ENCODE results near the gene RASGRP4. TPM values are rescaled to one million over a fixed set of nuclear protein-coding genes. Genes with fewer than 3 reads are reported as not detected.

Gene RASGRP4
- polyA plus RNA-seq, 3 donors from 2014 or later: 0.20 to 0.78 TPM; not detected in 1

- H3K27ac Mint-ChIP-seq: peak within 1 kb of the TSS in 5 of 6 donors; percentile 77 to 89 (median 80)
- H3K4me3 Mint-ChIP-seq: peak within 1 kb of the TSS; percentile 91 to 96 (median 93)
- peaks cover 4 to 14% (median 7%) of the 10 kb centered on the region in 3 donors for H3K36me3 Mint-ChIP-seq
- H3K4me1 Mint-ChIP-seq: peaks cover 14 to 21% of the 10 kb centered on the region in 2 donors
- H3K9me3 Mint-ChIP-seq: peaks cover 0 to 3% (median 0%) of the 10 kb centered on the region in 6 donors
- H3K27me3 Mint-ChIP-seq (ENCODE audit: low read depth in 3 of 3): peaks cover 6 to 15% (median 10%) of the 10 kb centered on the region in 3 donors
- DNase-seq: peak; percentile 66 to 76 (median 70)
These were observed 38.3 kb downstream of the RASGRP4 start, which contains the start of gene GGN for GRCh38 chr19:38387550-38388348. TSS of gene GGN (minus strand) at chr19:38388034. CDS start at chr19:38387261, 773 bp downstream.

GRCh38 chr19:38386971-38387549 is 39.0 kb downstream of the RASGRP4 start:
- DNase-seq: no peak
- H3K4me1 Mint-ChIP-seq: peaks cover 14 to 21% of the 10 kb centered on the region in 2 donors
- peak overlapping the region in 4 of 6 donors; percentile 58 to 83 (median 76) for H3K27ac Mint-ChIP-seq
- H3K36me3 Mint-ChIP-seq: peaks cover 7 to 19% (median 10%) of the 10 kb centered on the region in 3 donors
- H3K9me3 Mint-ChIP-seq: peaks cover 0 to 3% (median 0%) of the 10 kb centered on the region in 6 donors
- peak overlapping the region; percentile 91 to 96 (median 93) for H3K4me3 Mint-ChIP-seq
- peaks cover 6 to 15% (median 10%) of the 10 kb centered on the region in 3 donors for H3K27me3 Mint-ChIP-seq (ENCODE audit: low read depth in 3 of 3)

GRCh38 chr19:38386300-38386970 is 39.6 kb downstream of the RASGRP4 start:
- Mint-ChIP-seq H3K27me3 (ENCODE audit: low read depth in 3 of 3) (peaks cover 6 to 15% (median 10%) of the 10 kb centered on the region in 3 donors), H3K4me3 (no peak overlapping the region), H3K27ac (no peak overlapping the region), H3K4me1 (peaks cover 14 to 21% of the 10 kb centered on the region in 2 donors), H3K36me3 (peaks cover 14 to 25% (median 16%) of the 10 kb centered on the region in 3 donors), H3K9me3 (peaks cover 0 to 3% (median 0%) of the 10 kb centered on the region in 6 donors)
- DNase-seq: no peak

GRCh38 chr19:38385804-38386257 is 40.2 kb downstream of the RASGRP4 start:
- DNase-seq: no peak
- peaks cover 16 to 31% (median 20%) of the 10 kb centered on the region in 3 donors for H3K36me3 Mint-ChIP-seq
- H3K4me3 Mint-ChIP-seq: peak overlapping the region in 1 of 5 donors; percentile 13

GRCh38 chr19:38385057-38385803 is 40.8 kb downstream of the RASGRP4 start:
- Mint-ChIP-seq H3K36me3 (peaks cover 16 to 36% (median 21%) of the 10 kb centered on the region in 3 donors), H3K27me3 (ENCODE audit: low read depth in 3 of 3) (peaks cover 7 to 15% (median 10%) of the 10 kb centered on the region in 3 donors), H3K4me3 (peak overlapping the region in 4 of 5 donors; percentile 29 to 46 (median 42)), H3K9me3 (peaks cover 0 to 2% (median 0%) of the 10 kb centered on the region in 6 donors), H3K27ac (no peak overlapping the region), H3K4me1 (peaks cover 14 to 21% of the 10 kb centered on the region in 2 donors)
- DNase-seq: no peak

More at GRCh38 chr19:38385804-38386257, 40.2 kb downstream of the RASGRP4 start:
- peaks cover 0 to 2% (median 0%) of the 10 kb centered on the region in 6 donors for H3K9me3 Mint-ChIP-seq
- no peak overlapping the region for H3K27ac Mint-ChIP-seq
- peaks cover 6 to 15% (median 10%) of the 10 kb centered on the region in 3 donors for H3K27me3 Mint-ChIP-seq (ENCODE audit: low read depth in 3 of 3)
- H3K4me1 Mint-ChIP-seq: peaks cover 14 to 21% of the 10 kb centered on the region in 2 donors

- peaks cover 16 to 42% (median 24%) of the 10 kb centered on the region in 3 donors for H3K36me3 Mint-ChIP-seq
- H3K27ac Mint-ChIP-seq: no peak overlapping the region
- H3K27me3 Mint-ChIP-seq (ENCODE audit: low read depth in 3 of 3): peaks cover 8 to 13% (median 9%) of the 10 kb centered on the region in 3 donors
- H3K9me3 Mint-ChIP-seq: peaks cover 0 to 2% (median 0%) of the 10 kb centered on the region in 6 donors
- peaks cover 14 to 21% of the 10 kb centered on the region in 2 donors for H3K4me1 Mint-ChIP-seq
- no peak for DNase-seq
- peak overlapping the region in 1 of 5 donors; percentile 29 for H3K4me3 Mint-ChIP-seq
These were observed 41.6 kb downstream of the RASGRP4 start for GRCh38 chr19:38384209-38385027.

- Mint-ChIP-seq H3K36me3 (peaks cover 19 to 49% (median 26%) of the 10 kb centered on the region in 3 donors), H3K9me3 (peaks cover 0 to 2% (median 0%) of the 10 kb centered on the region in 6 donors), H3K27me3 (ENCODE audit: low read depth in 3 of 3) (peaks cover 8 to 13% (median 8%) of the 10 kb centered on the region in 3 donors), H3K27ac (peak overlapping the region in 1 of 6 donors; percentile 11), H3K4me1 (peaks cover 14 to 19% of the 10 kb centered on the region in 2 donors), H3K4me3 (no peak overlapping the region)
- DNase-seq: no peak
These were observed 42.3 kb downstream of the RASGRP4 start for GRCh38 chr19:38383743-38384142.

GRCh38 chr19:38383184-38383583 is 42.8 kb downstream of the RASGRP4 start:
- Mint-ChIP-seq H3K4me3 (no peak overlapping the region), H3K9me3 (peaks cover 0 to 2% (median 0%) of the 10 kb centered on the region in 6 donors), H3K4me1 (peaks cover 12 to 17% of the 10 kb centered on the region in 2 donors), H3K36me3 (peaks cover 19 to 50% (median 26%) of the 10 kb centered on the region in 3 donors), H3K27me3 (ENCODE audit: low read depth in 3 of 3) (peaks cover 7 to 13% (median 8%) of the 10 kb centered on the region in 3 donors), H3K27ac (peak overlapping the region in 1 of 6 donors; percentile 11)
- no peak for DNase-seq

GRCh38 chr19:38381138-38381537 is 44.9 kb downstream of the RASGRP4 start:
- no peak for DNase-seq
- Mint-ChIP-seq H3K9me3 (no peaks in the 10 kb centered on the region), H3K27me3 (ENCODE audit: low read depth in 3 of 3) (peaks cover 0 to 7% (median 5%) of the 10 kb centered on the region in 3 donors), H3K4me1 (peaks cover 8 to 15% of the 10 kb centered on the region in 2 donors), H3K4me3 (no peak overlapping the region), H3K27ac (no peak overlapping the region), H3K36me3 (peaks cover 19 to 52% (median 26%) of the 10 kb centered on the region in 3 donors)

- DNase-seq: no peak
- Mint-ChIP-seq H3K27ac (no peak overlapping the region), H3K4me1 (peaks cover 30% of the 10 kb centered on the region in 2 donors), H3K4me3 (no peak overlapping the region), H3K36me3 (peaks cover 20 to 52% (median 26%) of the 10 kb centered on the region in 3 donors), H3K9me3 (no peaks in the 10 kb centered on the region), H3K27me3 (ENCODE audit: low read depth in 3 of 3) (peaks cover 2 to 10% (median 6%) of the 10 kb centered on the region in 3 donors)
These were observed 47.2 kb downstream of the RASGRP4 start for GRCh38 chr19:38378866-38379265.

- DNase-seq: no peak
- Mint-ChIP-seq H3K4me1 (peaks cover 30% of the 10 kb centered on the region in 2 donors), H3K27ac (no peak overlapping the region), H3K36me3 (peaks cover 15 to 36% (median 18%) of the 10 kb centered on the region in 3 donors), H3K9me3 (no peaks in the 10 kb centered on the region), H3K4me3 (peak overlapping the region in 4 of 5 donors; percentile 60 to 98 (median 81)), H3K27me3 (ENCODE audit: low read depth in 3 of 3) (peaks cover 2 to 10% (median 4%) of the 10 kb centered on the region in 3 donors)
These were observed 49.0 kb downstream of the RASGRP4 start for GRCh38 chr19:38377052-38377451.

GRCh38 chr19:38376576-38376975 is 49.4 kb downstream of the RASGRP4 start:
- peaks cover 2 to 10% (median 4%) of the 10 kb centered on the region in 3 donors for H3K27me3 Mint-ChIP-seq (ENCODE audit: low read depth in 3 of 3)
- H3K36me3 Mint-ChIP-seq: peaks cover 10 to 31% (median 14%) of the 10 kb centered on the region in 3 donors
- no peaks in the 10 kb centered on the region for H3K9me3 Mint-ChIP-seq
- H3K4me1 Mint-ChIP-seq: peaks cover 30% of the 10 kb centered on the region in 2 donors
- H3K27ac Mint-ChIP-seq: peak overlapping the region in 3 of 6 donors; percentile 53 to 98 (median 78)
- H3K4me3 Mint-ChIP-seq: peak overlapping the region; percentile 60 to 98 (median 80)
- no peak for DNase-seq

Data from immature natural killer cell (primary cell).